HG03139 (cell line): ENCODE measurements around the gene KIF1A.

ENCODE experiments used
- ATAC-seq: cut with Tn5 transposase; IDR thresholded peaks from one replicate; pipeline ENCODE4 v1.9.1; 2021; ENCODE audit not compliant: unreplicated experiment

The KIF1A gene

DNA sequence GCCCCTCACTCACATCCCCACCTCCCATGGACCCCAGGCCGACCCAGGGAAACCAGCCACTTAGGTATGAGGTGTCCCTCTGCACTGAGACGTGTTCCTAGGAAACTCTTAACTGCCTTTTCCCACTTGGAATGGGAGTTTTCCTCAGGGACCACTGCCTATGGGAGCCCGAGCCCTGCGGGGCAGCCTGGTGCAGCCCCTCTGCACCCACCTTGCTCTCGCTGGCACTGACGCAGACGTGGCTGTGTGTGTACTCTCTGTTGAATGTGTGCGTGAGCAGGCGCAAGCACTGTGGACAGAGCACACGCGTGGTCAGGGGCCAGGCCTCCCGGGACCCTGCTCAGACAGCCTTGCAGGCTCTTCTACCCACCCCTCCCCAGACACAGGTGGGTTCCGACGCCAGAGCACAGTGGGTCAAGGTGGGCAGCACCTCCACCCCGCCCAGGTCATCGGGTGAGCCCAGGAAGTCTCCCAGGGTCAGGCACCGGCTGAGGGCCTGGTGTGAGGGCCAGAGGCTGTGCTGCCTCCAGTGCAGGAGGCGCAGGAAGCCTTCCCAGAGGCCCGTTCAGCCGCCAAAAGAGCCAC lies 98.3 kb downstream of the KIF1A start:
- ATAC-seq, result no peak

DNA sequence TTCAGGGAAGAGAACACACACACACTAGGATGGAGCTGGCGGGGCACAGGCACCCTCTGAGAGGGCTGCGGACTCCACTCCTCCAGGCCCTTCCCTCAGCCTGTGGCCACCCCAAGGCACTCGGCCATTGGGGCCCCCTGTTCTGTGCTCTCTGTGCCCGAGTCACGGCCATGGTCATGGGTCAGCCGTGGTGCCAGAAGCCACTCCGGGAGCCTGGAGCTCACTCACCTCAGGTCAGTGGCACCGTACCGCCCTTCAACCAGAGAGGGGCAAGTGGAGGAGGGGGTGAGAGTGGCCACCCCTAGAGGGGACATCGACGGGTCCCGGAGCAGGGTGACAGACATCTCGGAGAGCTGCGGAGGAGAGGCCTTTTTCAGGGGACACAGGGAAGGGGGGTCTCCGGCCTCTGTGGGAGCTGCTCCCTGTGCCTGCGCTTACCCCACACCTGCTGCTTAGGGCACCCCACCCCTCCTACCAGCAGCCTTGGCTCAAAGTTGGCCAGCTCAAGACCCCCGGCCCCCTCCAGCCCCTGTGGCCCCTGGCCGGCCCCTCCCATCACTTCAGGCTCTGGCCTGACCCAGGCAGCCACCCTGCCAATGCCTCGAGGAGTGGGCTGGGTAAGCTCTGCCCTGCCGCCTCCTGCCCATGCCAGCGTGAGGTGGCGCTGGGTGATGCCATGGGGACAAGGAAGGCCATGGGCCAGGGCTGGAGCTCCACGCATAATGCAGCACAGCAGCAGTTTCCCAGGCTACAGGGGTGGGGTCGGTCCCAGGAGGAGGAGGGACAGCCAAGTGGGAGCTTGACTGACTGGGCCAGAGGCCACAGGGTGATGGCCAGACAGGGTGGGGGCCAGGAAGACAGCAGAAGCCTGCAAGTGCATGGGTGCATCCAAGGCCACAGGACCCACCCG lies 99.1 kb downstream of the KIF1A start:
- no peak for ATAC-seq

- ATAC-seq, result no peak
Measured at GRCh38 chr2:240719676-240720545, 100.1 kb downstream of the KIF1A start.

GRCh38 chr2:240718896-240719490 lies 101.0 kb downstream of the KIF1A start:
- no peak for ATAC-seq

DNA sequence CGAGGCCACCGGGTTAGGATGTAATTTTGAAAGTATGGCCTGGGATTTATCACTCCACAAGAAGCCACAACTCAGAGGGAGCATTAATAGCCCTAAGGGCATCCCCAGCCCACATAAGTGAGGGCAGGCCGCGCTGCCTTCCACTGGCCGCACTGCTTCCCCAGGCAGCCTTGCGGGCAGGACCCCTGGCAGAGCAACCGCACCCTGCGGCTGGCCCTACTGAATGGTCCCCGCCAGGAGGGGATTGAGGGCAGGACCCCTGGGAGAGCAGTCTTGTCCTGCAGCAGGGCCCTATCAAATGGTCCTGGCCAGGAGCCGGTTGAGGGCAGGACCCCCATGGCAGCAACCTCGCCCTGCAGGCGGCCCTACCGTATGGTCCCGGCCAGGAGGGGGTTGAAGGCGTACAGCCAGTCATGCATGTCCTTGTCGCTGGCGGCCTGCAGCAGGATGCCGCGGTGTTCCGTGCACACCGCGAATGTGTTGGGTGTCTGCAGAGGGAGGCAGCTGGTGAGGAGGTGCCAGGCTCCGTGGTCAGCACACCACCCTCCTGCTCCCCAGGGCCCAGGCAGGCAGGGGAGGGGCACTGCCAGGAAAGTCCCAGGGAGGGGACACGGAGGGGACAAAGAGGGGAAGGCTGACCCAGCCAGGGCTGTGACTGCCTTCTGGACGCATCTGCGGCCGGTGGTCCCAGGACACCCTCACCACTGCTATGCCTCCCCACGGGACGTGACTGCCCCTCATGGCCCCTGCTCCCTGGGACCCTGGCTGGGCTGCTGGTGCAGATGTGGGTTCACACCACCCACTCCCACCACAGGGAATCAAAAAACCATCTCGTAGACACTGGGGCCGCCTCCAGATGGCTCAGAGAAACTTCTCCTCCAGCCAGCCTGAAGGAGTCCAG lies 102.1 kb downstream of the KIF1A start:
- no peak for ATAC-seq

DNA sequence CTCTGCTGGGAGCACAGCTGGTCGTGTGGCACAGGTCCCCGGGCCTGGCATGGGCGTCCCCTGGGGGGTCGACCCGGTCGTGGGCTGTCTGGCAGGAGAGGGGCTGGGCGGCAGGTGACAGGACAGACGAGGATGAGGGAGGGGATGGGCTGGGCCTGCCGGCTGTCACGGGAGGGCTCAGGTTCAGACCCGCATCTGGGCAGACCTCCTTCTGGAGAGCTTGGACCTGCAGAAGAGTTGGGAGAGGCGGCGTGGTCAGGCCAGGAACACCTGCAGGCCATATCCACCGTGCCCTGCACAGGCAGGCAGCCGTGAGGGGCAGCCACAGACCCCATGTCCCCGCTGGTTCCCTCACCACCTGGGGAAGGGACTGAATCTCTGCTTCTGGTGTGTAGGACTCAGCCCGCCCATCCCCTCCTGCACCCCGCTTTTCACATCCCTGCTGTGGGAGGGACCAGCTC lies 102.8 kb downstream of the KIF1A start:
- ATAC-seq, result no peak

DNA sequence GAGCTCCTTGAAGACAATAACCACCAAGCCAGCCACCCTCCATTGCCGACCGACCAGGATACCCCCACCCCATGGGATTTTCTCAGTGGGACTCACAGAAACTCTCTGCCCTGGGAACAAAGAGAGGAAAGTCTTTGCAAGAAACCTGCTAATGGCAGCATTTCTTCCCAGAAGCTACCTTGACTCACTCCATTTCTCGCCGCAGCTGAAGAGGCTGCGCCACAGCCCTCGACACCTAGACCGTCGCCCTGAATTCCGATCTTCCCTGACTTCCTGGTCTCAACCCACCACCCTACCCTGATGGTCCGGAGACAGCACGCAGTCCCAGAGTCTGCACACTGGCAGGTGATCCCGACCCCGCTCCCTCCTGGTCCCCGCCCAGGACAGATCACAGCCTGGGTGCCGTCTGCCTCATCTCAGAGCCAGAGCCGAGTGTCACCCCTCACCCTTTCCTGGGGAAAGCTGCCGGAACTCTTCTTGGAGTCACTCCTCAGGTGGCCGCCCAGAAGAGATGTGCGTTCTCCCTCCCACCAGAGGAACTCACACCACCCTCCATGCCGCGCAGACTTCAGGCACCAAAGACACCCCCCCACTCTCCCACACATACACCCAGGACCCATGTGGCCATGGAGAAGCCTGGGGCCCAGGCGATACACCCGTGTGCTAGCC lies 103.8 kb downstream of the KIF1A start:
- no peak for ATAC-seq

GRCh38 chr2:240714747-240715725 lies 105.0 kb downstream of the KIF1A start:
- no peak for ATAC-seq

DNA sequence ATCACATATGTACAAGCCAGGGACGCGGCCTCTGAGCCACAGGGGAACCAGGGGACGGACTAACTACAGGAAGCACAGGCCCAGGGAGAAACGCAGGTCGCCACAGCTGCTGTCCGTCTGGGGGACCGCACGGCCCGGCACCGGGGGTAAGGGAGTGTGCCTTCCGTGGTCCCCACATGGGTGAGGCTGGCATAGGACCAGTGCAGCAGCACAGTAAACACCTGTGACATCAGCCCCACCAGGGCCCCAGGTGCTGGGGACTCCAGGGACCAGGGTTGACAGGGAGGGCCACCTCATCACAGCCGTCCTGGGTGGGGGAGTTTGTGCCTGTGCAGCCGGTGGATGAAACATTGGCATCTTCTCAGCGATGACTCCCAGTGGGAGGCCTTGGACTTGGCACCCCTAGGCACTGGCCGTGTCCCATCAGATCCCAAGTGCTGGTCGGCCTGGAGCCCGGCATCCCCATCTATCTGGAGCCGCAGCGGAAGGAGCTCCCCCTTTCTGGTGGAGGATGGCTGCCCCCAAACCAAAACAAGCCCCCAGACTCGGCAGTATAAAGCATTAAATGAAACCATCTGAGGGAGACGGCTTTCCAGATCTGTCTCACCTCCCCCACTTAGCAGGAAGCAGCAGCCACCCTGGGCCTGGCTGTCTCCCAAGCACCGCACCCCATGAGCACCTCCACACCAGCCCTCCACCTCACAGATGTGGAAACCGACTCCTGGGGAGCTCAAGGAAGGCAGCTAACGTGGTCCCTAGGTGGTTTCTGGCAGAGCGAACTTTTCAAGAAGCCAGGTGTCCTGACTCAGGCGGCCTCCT lies 105.9 kb downstream of the KIF1A start:
- no peak for ATAC-seq

DNA sequence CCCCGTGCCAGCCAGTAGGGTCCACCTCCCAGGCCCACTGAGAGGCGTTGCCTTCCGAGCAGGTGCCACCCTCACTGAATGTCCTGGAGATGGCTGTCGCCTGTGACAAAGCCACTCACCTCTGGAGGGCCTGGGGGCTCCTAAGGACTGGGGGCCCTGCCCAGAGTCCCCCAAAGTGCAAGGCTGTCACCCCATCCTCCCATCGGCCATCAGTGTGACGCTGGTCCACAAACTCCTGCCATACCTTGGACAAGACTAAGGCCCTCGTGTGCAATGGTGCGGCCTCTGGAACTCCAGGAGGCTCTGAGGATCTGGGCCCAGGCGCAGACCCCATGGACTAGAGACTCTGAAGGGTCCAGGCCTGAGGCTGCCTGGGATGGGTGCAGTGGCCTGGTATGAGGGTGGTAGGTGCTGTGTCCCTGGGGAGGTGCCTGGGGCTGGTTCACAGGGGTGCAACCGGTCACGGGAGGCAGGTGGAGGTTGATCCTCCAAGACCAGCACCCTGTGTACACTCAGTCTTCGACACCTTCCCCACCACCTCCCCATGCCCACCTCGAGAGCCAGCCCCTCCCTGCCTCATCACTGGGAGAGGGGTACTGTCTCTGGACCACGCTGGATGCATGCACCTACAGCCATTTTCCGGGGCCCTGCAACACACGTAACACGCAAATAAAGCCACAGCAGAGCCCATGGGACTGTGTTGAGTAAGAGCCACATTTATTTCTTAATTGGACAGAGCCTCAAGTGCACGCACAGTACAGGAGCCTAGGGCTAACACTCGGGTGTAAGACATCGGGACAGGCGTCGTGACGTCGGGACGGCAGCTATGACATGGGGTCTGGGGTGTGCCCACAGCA lies 106.7 kb downstream of the KIF1A start:
- ATAC-seq, result no peak

DNA sequence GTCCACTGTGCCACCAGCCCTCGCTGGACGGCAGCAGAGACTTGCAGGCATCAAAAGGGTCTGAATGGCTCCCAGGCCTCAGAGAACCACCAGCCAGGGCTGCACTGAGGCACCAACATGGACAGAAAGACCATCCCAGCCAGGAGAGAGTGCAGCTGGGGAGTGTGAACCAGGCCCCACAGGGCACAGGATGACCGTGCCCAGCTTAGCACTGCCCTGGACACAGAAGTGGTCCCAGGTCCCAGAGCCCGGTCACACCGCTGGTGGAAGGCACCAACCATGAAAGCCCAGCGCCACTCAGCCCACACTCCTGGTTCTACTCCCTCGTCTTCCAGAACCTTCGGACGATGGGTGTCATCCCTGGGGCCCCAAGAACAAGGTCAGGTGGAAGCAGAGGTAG lies 107.9 kb downstream of the KIF1A start:
- no peak for ATAC-seq

DNA sequence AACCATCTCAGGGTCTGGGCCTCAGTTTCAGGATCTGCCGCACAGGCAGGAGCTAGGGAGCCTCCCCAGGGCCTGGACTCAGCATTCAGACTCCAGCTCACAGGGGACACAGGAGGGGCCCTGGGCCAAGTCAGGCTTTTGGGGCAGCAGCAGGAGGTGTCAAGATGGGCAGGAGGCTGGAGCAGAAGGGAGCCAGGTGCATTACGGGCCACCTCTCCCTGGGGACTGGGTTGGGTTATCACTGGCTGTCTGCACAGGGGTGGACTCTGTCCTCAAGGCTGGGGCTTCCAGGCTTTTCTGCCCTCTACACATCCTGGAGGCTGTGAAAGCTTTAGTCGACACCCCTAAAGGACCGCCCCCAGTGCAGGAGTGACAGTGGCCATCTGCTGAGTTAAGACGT lies 108.3 kb downstream of the KIF1A start:
- ATAC-seq, result no peak

- no peak for ATAC-seq
Measured at GRCh38 chr2:240711296-240711695, 108.7 kb downstream of the KIF1A start.

GRCh38 chr2:240708457-240708856 lies 111.6 kb downstream of the KIF1A start:
- no peak for ATAC-seq

DNA sequence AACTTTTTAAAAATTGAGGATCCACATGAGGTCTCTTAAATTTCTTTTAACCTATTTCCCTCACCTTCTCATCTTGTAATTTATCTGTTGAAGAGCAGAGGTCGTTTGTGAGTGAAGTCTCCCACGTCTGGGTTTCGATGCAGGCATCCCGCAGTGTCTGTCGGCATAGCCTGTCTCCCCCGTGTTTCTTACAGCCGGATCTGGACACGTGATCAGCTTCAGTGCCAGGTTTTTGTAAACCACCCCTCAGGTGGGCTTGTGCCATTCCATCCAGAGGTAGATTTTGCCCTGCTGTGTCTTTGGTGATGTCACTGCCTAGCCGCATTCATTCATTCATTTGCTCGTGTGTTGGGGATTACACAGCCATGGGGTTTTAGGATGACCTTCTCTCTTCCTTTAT lies 112.2 kb downstream of the KIF1A start:
- no peak for ATAC-seq

DNA sequence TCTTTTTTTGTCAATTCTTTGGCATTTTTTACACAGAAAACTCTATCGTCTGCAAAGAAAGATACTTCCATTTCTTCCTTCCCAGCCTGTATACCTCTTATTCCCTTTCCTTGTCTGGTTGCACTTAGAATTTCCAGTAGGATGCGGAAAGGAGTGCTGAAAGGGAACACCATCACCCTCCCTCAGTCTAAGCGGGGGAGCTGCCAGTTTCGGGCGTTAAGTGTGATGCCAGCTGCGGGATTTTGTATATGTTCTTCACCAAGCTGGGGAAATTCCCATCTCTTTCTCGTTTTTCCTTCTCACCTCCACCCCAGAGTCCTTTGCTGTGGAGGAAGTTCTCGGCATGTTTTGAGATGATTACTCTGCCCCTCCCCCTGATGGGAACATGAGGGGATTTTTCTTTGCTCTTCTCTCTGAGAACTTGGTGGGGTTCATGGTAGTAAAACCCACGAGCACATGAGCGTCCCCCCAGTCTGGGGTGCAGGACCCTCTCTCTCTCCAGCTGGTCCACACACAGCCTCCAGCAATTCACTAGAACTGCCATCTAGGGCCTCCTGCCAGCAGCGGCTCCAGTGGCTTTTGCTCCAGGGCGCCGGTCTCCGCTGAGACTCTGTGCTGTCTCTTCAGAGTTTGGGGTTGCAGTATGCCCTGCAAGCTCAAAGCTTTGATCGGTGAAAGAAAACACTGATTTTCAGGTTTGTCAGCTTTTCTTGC lies 112.8 kb downstream of the KIF1A start:
- ATAC-seq, result no peak
